Vagina (tissue), 2 donors: ENCODE data around the gene TMEM178A.

Experiments
- POLR2A ChIP-seq, 2 donors: fragments of 450-650 bp; IDR thresholded peaks; one replicate each; pipeline ENCODE4 v1.6.1; 2017; ENCODE audit warnings: antibody characterized with exemption in 2 of 2, mild to moderate bottlenecking in 2 of 2, moderate library complexity in 2 of 2
- POLR2AphosphoS5 ChIP-seq, 2 donors: sonication (generic); formaldehyde crosslinking; IDR thresholded peaks; one replicate each; pipeline ENCODE4 v1.9.0; 2017; ENCODE audit warnings: antibody characterized with exemption in 2 of 2, mild to moderate bottlenecking in 2 of 2, low read depth in 1 of 2; ENCODE audit not compliant: insufficient read depth in 1 of 2
- TF ChIP-seq, protein P1 (sequence below), 3 experiments: fragments of 450-650 bp in 2 of 3; fragments of 200-600 bp in 1 of 3; sonication (generic) in 1 of 3; IDR thresholded peaks; one replicate each; pipeline ENCODE4 v1.5.1; 2017 to 2019; ENCODE audit warnings: antibody characterized with exemption in 3 of 3, mild to moderate bottlenecking in 2 of 3, moderate library complexity in 2 of 3

DNA sequence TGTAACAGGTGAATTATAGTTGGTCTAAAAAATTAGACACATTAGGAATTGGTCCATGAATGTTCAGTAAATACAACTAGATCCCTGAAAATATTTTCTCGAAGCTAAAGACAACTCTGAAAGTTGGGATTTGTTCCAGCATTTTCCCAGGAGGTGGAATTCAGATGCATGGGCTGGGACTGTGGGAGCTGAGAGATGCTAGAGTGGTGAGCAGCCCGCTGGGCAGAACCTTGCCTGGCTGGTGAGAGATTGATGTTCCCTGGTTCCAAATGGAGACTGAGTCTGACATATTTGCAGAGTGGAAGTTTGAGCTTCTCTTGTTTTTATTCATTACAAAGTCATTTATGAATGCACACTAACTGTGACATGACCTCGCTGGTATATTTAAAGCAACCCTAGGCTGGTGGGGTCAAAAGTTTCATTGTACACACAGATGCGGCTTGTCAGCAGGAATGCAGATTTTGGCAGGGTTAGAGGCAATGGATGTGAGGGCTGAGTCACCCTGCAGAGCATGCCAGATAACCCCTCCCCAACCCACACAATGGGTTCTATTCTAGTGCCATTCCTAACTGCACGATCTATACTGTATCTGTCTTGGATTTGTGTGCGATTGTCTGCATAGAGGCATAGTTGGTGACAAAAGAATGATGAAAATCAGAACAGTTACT lies 23.5 kb upstream of the TMEM178A start:
- TF ChIP-seq POLR2A (IDR thresholded peaks at IDR 0.05) (no peak), POLR2AphosphoS5 (IDR thresholded peaks at IDR 0.05; ENCODE audit: insufficient read depth in 1 of 2, low read depth in 1 of 2) (no peak)
- TF ChIP-seq, protein P1, sequence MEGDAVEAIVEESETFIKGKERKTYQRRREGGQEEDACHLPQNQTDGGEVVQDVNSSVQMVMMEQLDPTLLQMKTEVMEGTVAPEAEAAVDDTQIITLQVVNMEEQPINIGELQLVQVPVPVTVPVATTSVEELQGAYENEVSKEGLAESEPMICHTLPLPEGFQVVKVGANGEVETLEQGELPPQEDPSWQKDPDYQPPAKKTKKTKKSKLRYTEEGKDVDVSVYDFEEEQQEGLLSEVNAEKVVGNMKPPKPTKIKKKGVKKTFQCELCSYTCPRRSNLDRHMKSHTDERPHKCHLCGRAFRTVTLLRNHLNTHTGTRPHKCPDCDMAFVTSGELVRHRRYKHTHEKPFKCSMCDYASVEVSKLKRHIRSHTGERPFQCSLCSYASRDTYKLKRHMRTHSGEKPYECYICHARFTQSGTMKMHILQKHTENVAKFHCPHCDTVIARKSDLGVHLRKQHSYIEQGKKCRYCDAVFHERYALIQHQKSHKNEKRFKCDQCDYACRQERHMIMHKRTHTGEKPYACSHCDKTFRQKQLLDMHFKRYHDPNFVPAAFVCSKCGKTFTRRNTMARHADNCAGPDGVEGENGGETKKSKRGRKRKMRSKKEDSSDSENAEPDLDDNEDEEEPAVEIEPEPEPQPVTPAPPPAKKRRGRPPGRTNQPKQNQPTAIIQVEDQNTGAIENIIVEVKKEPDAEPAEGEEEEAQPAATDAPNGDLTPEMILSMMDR (IDR thresholded peaks at IDR 0.05) = no peak
